ENCODE measurements around the gene CIB4.

DNA sequence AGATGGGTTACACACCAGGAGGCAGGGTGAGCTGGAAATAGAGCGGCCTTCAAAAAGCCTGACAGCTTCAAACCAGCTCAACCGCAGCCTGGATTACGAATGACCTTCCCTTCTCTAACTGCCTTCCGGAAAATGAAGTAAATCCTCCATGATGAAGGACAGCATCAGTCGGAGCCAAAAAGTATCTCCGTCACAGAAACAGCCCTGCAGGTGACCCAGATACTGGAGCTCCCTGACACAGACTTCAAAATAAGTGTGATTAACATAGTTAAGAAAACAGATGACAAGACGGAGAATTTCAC lies 10.3 kb upstream of the CIB4 start:
- TF ChIP-seq GATA2 (IDR thresholded peaks at IDR 0.05; ENCODE audit: low read depth, low read length) = no peak
- no peak for TF ChIP-seq GATA3 (IDR thresholded peaks at IDR 0.05; ENCODE audit: low read depth, low read length)
